ENCODE results near the gene CHST4. TPM values are rescaled to one million over a fixed set of nuclear protein-coding genes. Genes with fewer than 3 reads are reported as not detected.
A peak's percentile ranks its signal among the peaks of the same experiment; 100 is the strongest.

Gene CHST4
- polyA plus RNA-seq, 1 donor (not counting 4 experiments of a cell fraction or from before 2014, with no cell fraction given): 0.14 TPM

- no peaks in the 10 kb centered on the region for H3K36me3 ChIP-seq (ENCODE audit: control insufficient read depth in 2 of 2, extremely low read depth in 1 of 2, insufficient read depth in 2 of 2, low read length in 2 of 2)
- FAIRE-seq: no peak
- no peak overlapping the region for H3K27ac ChIP-seq (ENCODE audit: control insufficient read depth, insufficient read depth, low read length)
- no peaks in the 10 kb centered on the region for H4K20me1 ChIP-seq (ENCODE audit: control insufficient read depth, extremely low read depth, insufficient read depth, low read length)
- H3K9me3 ChIP-seq (ENCODE audit: control insufficient read depth, low read depth, low read length): no peaks in the 10 kb centered on the region
- no peak for DNase-seq (ENCODE audit: low read depth, low spot score)
- H3K9me1 ChIP-seq (ENCODE audit: control insufficient read depth, extremely low read depth, insufficient read depth, low read length): no peaks in the 10 kb centered on the region
- H3K79me2 ChIP-seq (ENCODE audit: control insufficient read depth, insufficient read depth, low read length): no peaks in the 10 kb centered on the region
- no peak overlapping the region for H3K4me3 ChIP-seq (ENCODE audit: control insufficient read depth in 2 of 3, extremely low read depth in 1 of 3, insufficient read depth in 2 of 3, low read depth in 1 of 3, low read length in 3 of 3)
- H3K4me2 ChIP-seq (ENCODE audit: control insufficient read depth, extremely low read depth, insufficient read depth, low read depth, low read length): no peak overlapping the region
- no peak for TF ChIP-seq EZH2 (IDR thresholded peaks at IDR 0.05; ENCODE audit: low read length)
- peak; percentile 61 to 82 (median 73) for TF ChIP-seq CTCF (optimal IDR thresholded peaks at IDR 0.05 in 1 of 3, IDR thresholded peaks at IDR 0.05 in 1 of 3, conservative IDR thresholded peaks at IDR 0.05 in 1 of 3; ENCODE audit: extremely low read depth in 1 of 3, insufficient read depth in 2 of 3, low read length in 3 of 3)
- no peaks in the 10 kb centered on the region for H3K27me3 ChIP-seq (ENCODE audit: control insufficient read depth, extremely low read depth, insufficient read depth, low read length)
- no peaks in the 10 kb centered on the region for H3K4me1 ChIP-seq (ENCODE audit: control insufficient read depth, extremely low read depth, insufficient read depth, low read length)
- no peak overlapping the region for H2AFZ ChIP-seq (ENCODE audit: control insufficient read depth, low read length)
- no peak overlapping the region for H3K9ac ChIP-seq (ENCODE audit: control insufficient read depth, extremely low read depth, insufficient read depth, low read length)
- dilution Hi-C loops (cut with MboI; ENCODE audit: extremely low pct_ligation_motif_present, low sequenced_read_pairs): no loop called here
Observed at GRCh38 chr16:71499775-71500364, 26.4 kb upstream of the CHST4 start.

- Histone ChIP-seq H3K4me2 (ENCODE audit: control insufficient read depth, extremely low read depth, insufficient read depth, low read depth, low read length) (no peak overlapping the region), H3K79me2 (ENCODE audit: control insufficient read depth, insufficient read depth, low read length) (no peaks in the 10 kb centered on the region), H3K9me3 (ENCODE audit: control insufficient read depth, low read depth, low read length) (no peaks in the 10 kb centered on the region), H3K4me3 (ENCODE audit: control insufficient read depth in 2 of 3, extremely low read depth in 1 of 3, insufficient read depth in 2 of 3, low read depth in 1 of 3, low read length in 3 of 3) (no peak overlapping the region), H4K20me1 (ENCODE audit: control insufficient read depth, extremely low read depth, insufficient read depth, low read length) (no peaks in the 10 kb centered on the region), H3K27me3 (ENCODE audit: control insufficient read depth, extremely low read depth, insufficient read depth, low read length) (no peaks in the 10 kb centered on the region), H3K4me1 (ENCODE audit: control insufficient read depth, extremely low read depth, insufficient read depth, low read length) (no peaks in the 10 kb centered on the region), H3K27ac (ENCODE audit: control insufficient read depth, insufficient read depth, low read length) (no peak overlapping the region), H2AFZ (ENCODE audit: control insufficient read depth, low read length) (no peak overlapping the region), H3K9me1 (ENCODE audit: control insufficient read depth, extremely low read depth, insufficient read depth, low read length) (no peaks in the 10 kb centered on the region), H3K9ac (ENCODE audit: control insufficient read depth, extremely low read depth, insufficient read depth, low read length) (no peak overlapping the region), H3K36me3 (ENCODE audit: control insufficient read depth in 2 of 2, extremely low read depth in 1 of 2, insufficient read depth in 2 of 2, low read length in 2 of 2) (no peaks in the 10 kb centered on the region)
- TF ChIP-seq EZH2 (IDR thresholded peaks at IDR 0.05; ENCODE audit: low read length) (no peak), CTCF (optimal IDR thresholded peaks at IDR 0.05 in 1 of 3, IDR thresholded peaks at IDR 0.05 in 1 of 3, conservative IDR thresholded peaks at IDR 0.05 in 1 of 3; ENCODE audit: extremely low read depth in 1 of 3, insufficient read depth in 2 of 3, low read length in 3 of 3) (peak in 1 of 3 experiments; percentile 15)
- DNase-seq (ENCODE audit: low read depth, low spot score) (no peak), FAIRE-seq (no peak)
- dilution Hi-C loops (cut with MboI; ENCODE audit: extremely low pct_ligation_motif_present, low sequenced_read_pairs): no loop called here
Observed at GRCh38 chr16:71500964-71501363, 25.3 kb upstream of the CHST4 start.
